GM13977 (cell line): ENCODE data around the gene LTA4H.

Source experiments
- DNase-seq: peaks from one replicate; pipeline ENCODE4 v3.0.0; 2012; ENCODE audit warnings: low spot score
- in situ Hi-C: fragments of 300-500 bp; cut with MboI; formaldehyde crosslinking; loops from one replicate; pipeline ENCODE4 v1.12.0; 2022; ENCODE audit warnings: low sequenced_read_pairs, low pct_unique_long_range_greater_than_20kb, mixed read lengths, inconsistent platforms; ENCODE audit not compliant: unreplicated experiment
- TF ChIP-seq, protein P1 (sequence below): IDR thresholded peaks from 2 replicates; pipeline ENCODE4 v1.5.1; 2012; ENCODE audit warnings: mild to moderate bottlenecking, control low read depth; ENCODE audit not compliant: insufficient read depth; ENCODE audit errors: extremely low read depth, missing control alignments

Gene LTA4H

GRCh38 chr12:96035283-96036236, at the start of gene LTA4H:
LTA4H (minus strand) TSS chr12:96035587; CDS start chr12:96035519, 68 bp downstream.
- in situ Hi-C loops, result no loop called here
- TF ChIP-seq, protein P1, sequence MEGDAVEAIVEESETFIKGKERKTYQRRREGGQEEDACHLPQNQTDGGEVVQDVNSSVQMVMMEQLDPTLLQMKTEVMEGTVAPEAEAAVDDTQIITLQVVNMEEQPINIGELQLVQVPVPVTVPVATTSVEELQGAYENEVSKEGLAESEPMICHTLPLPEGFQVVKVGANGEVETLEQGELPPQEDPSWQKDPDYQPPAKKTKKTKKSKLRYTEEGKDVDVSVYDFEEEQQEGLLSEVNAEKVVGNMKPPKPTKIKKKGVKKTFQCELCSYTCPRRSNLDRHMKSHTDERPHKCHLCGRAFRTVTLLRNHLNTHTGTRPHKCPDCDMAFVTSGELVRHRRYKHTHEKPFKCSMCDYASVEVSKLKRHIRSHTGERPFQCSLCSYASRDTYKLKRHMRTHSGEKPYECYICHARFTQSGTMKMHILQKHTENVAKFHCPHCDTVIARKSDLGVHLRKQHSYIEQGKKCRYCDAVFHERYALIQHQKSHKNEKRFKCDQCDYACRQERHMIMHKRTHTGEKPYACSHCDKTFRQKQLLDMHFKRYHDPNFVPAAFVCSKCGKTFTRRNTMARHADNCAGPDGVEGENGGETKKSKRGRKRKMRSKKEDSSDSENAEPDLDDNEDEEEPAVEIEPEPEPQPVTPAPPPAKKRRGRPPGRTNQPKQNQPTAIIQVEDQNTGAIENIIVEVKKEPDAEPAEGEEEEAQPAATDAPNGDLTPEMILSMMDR, result no peak
- DNase-seq, result peak; percentile 91

DNA sequence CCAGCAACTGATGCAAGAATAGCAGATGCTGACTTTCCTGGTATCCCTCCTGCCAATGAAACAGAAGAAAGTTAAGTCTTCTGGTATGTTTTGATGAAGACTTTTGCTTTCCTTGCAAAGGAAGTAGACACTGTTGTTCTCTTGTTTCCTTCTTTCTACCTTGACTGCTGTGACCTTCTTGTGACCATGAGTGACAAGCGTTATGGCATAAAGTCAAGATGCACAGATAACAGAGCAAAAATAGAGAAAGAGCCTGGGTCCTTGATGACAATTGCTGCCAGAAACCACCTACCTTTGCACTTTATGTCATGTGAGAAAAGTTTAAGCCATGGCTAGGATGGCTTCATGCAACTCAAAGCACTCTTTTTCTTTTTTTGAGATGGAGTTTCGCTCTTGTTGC, 49.2 kb upstream of the LTA4H start:
- no peak for DNase-seq
- in situ Hi-C loops, result no loop called here
- TF ChIP-seq, protein P1, result no peak

DNA sequence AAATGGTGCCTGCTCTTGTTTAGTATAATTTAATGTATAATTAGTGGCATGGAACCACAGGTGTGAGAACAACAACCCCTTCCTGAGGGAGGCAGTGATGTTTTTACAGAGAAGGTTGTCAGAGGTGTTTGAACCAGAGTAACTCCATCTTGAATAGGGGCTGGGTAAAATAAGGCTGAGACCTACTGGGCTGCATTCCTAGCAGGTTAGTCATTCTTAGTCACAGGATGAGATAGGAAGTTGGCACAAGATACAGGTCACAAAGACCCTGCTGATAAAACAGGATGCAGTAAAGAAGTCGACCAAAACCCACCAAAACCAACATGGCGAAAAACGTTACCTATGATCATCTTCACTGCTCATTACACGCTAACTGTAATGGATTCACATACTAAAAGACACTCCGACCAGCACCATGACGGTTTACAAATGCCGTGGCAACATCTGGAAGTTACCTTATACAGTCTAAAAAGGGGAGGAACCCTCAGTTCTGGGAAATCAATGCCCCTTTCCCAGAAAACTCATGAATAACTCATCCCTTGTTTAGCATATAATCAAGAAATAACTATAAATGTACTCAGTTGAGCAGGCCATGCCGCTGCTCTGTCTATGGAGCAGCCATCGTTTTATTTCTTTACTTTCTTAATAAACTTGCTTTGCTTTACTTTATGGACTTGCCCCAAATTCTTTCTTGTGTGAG, 47.8 kb upstream of the LTA4H start:
- TF ChIP-seq, protein P1, result no peak
- in situ Hi-C loops, result no loop called here
- no peak for DNase-seq

- no peak for DNase-seq
- TF ChIP-seq, protein P1, result no peak
- in situ Hi-C loops, result no loop called here
Measured at GRCh38 chr12:96081596-96081995, 46.2 kb upstream of the LTA4H start.

GRCh38 chr12:96078231-96079135, 43.1 kb upstream of the LTA4H start:
- no peak for DNase-seq

GRCh38 chr12:96077081-96077480, 41.7 kb upstream of the LTA4H start:
- no peak for DNase-seq
- TF ChIP-seq, protein P1, result no peak
- in situ Hi-C loops, result no loop called here

More at GRCh38 chr12:96078231-96079135, 43.1 kb upstream of the LTA4H start:
- in situ Hi-C loops, result no loop called here
- TF ChIP-seq, protein P1, result no peak
